Measurements from ENCODE around the gene OARD1.

Gene OARD1

DNA sequence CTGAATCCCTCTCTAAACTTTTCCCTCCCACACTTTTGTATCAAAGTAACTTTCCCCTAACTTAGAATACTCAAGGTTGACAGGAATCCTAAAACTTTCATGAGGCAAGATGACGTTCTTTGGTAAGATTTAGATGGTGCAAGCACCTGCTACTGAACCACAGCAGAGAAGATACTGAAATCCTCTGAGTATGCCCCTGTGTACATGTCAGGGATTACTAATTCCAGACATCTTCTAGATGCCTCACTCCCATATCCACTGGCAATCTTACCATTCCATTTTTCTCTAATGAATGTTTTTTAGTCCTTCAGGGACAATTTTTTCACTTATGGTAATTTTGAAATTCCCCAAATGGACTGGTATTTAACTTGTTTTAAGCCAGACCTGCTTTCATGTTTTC, 10.1 kb downstream of the OARD1 start:
- TF ChIP-seq ZNF768 (tag by site-specific recombination; IDR thresholded peaks at IDR 0.05) (no peak), ZBTB26 (tag by site-specific recombination; optimal IDR thresholded peaks at IDR 0.05) (no peak), ZNF704 (tag by site-specific recombination; IDR thresholded peaks at IDR 0.05) (no peak), ZNF174 (tag by site-specific recombination; IDR thresholded peaks at IDR 0.05) (no peak), MZF1 (tag by site-specific recombination; IDR thresholded peaks at IDR 0.05; ENCODE audit: borderline replicate concordance) (no peak), PBX3 (CRISPR knock-in tag; IDR thresholded peaks at IDR 0.05) (no peak), ZSCAN30 (tag by site-specific recombination; IDR thresholded peaks at IDR 0.05) (no peak)
- TF ChIP-seq, protein P1, sequence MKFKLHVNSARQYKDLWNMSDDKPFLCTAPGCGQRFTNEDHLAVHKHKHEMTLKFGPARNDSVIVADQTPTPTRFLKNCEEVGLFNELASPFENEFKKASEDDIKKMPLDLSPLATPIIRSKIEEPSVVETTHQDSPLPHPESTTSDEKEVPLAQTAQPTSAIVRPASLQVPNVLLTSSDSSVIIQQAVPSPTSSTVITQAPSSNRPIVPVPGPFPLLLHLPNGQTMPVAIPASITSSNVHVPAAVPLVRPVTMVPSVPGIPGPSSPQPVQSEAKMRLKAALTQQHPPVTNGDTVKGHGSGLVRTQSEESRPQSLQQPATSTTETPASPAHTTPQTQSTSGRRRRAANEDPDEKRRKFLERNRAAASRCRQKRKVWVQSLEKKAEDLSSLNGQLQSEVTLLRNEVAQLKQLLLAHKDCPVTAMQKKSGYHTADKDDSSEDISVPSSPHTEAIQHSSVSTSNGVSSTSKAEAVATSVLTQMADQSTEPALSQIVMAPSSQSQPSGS (tag by site-specific recombination; IDR thresholded peaks at IDR 0.05; ENCODE audit: low read depth) = no peak
- no peak overlapping the region for H3K4me3 ChIP-seq (ENCODE audit: low read depth, low read length)
- no peak overlapping the region for H3K27ac ChIP-seq (ENCODE audit: extremely low read depth, low read depth, low read length)
- H3K4me1 ChIP-seq (ENCODE audit: control insufficient read depth, insufficient read depth, low read length) = no peaks in the 10 kb centered on the region
- H3K9me3 ChIP-seq (ENCODE audit: control insufficient read depth, insufficient read depth, low read depth, low read length) = no peaks in the 10 kb centered on the region
- CTCF ChIA-PET = interaction anchor here (1.3 to 3.7 kb wide), 3 partner anchors 7 to 734 kb away, joined by 7 to 25 read pairs (median 7); partner anchors contain the start of gene UNC5CL
- H3K36me3 ChIP-seq (ENCODE audit: control insufficient read depth in 2 of 2, insufficient read depth in 1 of 2, low read length in 2 of 2) = peaks cover 4 to 34% of the 10 kb centered on the region in 2 experiments; a peak in 2 of 3 replicates
- POLR2A ChIA-PET = no interaction called here

- peaks cover 4 to 31% of the 10 kb centered on the region in 2 experiments; a peak in 2 of 3 replicates for H3K36me3 ChIP-seq (ENCODE audit: control insufficient read depth in 2 of 2, insufficient read depth in 1 of 2, low read length in 2 of 2)
- H3K27ac ChIP-seq (ENCODE audit: extremely low read depth, low read depth, low read length) = no peak overlapping the region
- H3K4me3 ChIP-seq (ENCODE audit: low read depth, low read length) = no peak overlapping the region
- H3K9me3 ChIP-seq (ENCODE audit: control insufficient read depth, insufficient read depth, low read depth, low read length) = no peaks in the 10 kb centered on the region
- TF ChIP-seq ZBTB44 (tag by site-specific recombination; IDR thresholded peaks at IDR 0.05) (no peak), ZNF555 (tag by site-specific recombination; conservative IDR thresholded peaks at IDR 0.05) (no peak), ZNF280D (tag by site-specific recombination; IDR thresholded peaks at IDR 0.05) (no peak), ZNF311 (tag by site-specific recombination; IDR thresholded peaks at IDR 0.05; ENCODE audit: borderline replicate concordance) (no peak)
- TF ChIP-seq, protein P2, sequence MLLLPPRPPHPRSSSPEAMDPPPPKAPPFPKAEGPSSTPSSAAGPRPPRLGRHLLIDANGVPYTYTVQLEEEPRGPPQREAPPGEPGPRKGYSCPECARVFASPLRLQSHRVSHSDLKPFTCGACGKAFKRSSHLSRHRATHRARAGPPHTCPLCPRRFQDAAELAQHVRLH (tag by site-specific recombination; IDR thresholded peaks at IDR 0.05) = no peak
- POLR2A ChIA-PET = no interaction called here
- CTCF ChIA-PET = interaction anchor here (0.6 to 3.7 kb wide), 4 partner anchors 8 to 1922 kb away, joined by 3 to 25 read pairs (median 4); partner anchors contain the start of genes NFYA, OARD1 and UNC5CL
- no peaks in the 10 kb centered on the region for H3K4me1 ChIP-seq (ENCODE audit: control insufficient read depth, insufficient read depth, low read length)
Measured at GRCh38 chr6:41061196-41061726, 10.9 kb downstream of the OARD1 start.

Data from HEK293 (cell line).